LNCAP (cell line): ENCODE data around the gene NPL.

ENCODE experiments used
- TF ChIP-seq, protein P1 (sequence below): fragments of 450-650 bp; IDR thresholded peaks from 2 replicates; pipeline ENCODE4 v1.5.1; 2017; ENCODE audit warnings: mild to moderate bottlenecking

The NPL gene

DNA sequence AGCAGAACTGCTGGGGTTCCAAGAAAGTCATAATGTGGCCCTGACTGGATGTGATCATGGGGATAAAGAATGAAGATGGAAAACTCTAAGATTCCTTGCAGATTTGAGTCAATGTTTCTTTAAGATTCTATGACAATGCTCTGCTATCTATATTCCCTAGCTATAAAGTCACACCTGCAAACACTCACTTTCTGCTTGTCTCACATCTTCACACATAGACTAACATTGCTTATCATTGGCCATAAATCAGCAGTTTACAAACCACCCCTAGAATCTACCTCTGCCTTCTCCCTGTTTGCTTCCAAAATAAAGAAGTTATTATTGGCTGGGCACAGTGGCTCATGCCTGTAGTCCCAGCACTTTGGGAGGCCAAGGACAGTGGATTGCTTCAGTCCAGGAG is 33.1 kb upstream of the NPL start:
- TF ChIP-seq, protein P1, sequence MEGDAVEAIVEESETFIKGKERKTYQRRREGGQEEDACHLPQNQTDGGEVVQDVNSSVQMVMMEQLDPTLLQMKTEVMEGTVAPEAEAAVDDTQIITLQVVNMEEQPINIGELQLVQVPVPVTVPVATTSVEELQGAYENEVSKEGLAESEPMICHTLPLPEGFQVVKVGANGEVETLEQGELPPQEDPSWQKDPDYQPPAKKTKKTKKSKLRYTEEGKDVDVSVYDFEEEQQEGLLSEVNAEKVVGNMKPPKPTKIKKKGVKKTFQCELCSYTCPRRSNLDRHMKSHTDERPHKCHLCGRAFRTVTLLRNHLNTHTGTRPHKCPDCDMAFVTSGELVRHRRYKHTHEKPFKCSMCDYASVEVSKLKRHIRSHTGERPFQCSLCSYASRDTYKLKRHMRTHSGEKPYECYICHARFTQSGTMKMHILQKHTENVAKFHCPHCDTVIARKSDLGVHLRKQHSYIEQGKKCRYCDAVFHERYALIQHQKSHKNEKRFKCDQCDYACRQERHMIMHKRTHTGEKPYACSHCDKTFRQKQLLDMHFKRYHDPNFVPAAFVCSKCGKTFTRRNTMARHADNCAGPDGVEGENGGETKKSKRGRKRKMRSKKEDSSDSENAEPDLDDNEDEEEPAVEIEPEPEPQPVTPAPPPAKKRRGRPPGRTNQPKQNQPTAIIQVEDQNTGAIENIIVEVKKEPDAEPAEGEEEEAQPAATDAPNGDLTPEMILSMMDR: no peak

DNA sequence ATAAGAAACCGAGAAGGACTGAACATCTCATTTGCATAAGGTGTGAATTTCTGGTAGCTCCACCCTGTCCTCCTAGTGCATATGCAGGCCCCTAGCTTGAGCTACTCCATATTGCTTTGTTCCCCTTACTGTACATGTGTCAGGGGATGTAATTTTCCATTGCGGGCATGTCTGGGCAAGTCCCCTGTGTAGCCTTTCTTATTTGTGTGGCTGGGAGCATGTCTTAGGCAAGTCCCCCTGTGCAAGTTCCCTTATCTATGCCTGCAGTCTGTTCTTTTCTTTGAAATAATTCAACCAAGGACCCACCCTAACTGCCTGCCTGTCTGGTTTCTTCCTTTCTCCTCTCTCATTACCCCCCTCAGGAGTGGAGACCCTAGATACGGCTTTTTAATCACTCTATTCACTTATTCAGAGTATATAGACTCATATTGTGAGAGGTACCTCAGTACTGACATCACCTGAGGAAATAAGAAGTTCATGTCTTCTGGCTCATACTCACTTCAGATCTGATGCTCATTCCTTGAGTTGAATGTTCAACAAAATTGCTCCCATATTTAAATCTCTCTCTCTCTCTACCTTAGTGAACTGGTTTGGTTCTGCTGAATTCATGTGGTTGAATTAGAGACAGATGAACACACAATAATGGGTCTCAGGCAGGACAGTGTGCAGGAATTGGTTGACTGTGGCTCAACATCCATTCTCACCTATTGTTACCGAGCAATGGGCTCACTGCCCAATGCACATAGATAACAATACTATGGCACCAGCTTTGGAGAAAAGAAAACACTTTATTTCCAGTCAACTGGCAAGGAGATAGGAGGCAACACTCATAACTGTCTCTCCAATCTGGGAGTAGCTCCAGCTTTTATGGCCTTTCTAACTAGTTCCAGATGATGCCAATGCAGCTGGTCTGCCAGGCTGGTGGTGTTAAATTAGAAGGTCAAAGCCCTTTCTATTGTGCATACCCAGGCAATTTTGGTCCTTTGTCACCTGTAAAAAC is 27.9 kb upstream of the NPL start:
- TF ChIP-seq, protein P1: no peak

DNA sequence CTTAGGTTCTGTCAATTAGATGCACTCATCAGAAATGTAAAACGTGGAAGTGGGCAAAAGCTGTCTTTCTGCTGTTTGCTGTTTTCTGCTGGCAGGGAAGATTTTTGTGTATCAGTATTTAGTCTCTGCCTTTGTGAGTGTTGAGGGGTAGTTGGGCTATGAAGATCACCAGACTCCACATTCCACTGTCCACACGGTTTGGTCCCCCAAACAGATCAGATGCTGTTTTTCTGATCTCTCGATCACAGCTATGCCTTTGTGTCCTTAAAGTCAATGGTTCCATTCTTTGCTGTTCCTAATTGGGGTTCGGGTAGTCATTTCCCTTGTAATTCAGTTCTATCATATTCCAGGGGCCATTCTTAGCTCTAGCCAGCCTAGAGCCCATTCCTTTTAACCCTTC is 27.0 kb upstream of the NPL start:
- TF ChIP-seq, protein P1: no peak

DNA sequence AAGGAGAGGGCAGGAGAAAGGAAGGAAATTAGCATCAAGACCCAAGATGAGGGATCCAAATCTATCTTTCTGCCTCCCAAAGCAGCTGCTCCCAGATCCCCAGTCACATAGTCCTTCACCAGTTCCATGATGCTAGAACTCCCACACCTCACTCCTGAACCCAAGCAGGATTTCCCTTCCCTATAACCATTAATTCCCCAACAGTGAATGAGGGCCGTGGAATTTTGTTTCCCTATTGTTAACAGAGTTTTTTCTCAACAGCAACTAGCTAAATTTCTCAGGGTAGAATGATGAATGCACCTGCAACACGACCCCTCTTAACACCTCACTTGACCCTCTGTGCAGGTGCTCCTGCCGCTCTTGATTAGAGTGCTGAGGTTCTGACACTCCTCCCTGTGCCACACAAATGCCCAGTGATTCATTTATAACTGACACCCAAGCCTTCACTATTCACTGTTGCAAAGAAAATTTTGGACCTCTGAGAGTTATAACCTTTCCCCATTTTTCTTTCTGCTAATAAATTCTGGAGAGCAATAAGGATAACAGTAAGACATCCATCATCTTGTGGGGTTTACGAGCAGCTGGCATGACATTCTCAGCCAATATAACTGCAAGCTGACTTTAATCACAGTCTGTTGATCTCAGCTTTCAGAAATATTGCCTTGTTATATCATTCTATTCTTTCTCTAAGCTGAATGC is 25.4 kb upstream of the NPL start:
- TF ChIP-seq, protein P1: no peak

DNA sequence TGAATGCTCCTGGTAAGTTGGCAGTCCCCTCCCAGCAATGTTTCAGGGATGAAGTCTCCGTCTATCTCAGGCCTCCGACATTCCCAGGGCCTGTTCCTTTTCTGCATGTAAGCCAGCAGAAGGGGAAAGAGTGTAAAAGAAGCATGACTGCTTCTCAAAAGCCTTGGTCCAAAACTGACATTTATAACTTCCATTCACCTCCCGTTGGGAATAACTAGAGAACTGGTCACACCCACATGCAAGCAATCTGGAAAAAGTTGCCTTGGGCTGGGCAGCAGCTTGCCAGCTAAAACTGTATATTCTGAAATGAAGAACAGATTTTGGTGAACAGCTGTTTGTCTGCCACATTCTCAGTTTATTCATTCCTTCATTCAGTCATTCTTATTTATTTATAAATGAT is 24.2 kb upstream of the NPL start:
- TF ChIP-seq, protein P1: no peak

DNA sequence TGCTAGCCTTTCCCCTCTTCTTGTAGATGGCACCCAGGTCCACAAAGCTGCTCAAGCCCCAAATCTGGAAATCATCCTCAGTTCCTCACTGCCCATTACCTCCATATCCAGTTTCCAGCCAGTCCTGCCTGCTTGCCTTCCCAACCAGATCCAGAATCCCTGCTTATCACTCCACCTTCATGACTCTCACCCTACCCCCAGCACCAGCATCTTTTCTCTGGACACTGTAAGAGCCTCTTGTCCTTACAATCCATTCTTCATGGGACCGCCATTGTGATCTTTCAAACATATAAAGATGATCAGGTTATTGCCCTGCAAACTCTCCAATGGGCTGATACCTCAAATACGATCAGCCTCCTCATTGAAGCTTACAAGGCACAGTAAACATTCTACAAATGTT is 23.5 kb upstream of the NPL start:
- TF ChIP-seq, protein P1: no peak

DNA sequence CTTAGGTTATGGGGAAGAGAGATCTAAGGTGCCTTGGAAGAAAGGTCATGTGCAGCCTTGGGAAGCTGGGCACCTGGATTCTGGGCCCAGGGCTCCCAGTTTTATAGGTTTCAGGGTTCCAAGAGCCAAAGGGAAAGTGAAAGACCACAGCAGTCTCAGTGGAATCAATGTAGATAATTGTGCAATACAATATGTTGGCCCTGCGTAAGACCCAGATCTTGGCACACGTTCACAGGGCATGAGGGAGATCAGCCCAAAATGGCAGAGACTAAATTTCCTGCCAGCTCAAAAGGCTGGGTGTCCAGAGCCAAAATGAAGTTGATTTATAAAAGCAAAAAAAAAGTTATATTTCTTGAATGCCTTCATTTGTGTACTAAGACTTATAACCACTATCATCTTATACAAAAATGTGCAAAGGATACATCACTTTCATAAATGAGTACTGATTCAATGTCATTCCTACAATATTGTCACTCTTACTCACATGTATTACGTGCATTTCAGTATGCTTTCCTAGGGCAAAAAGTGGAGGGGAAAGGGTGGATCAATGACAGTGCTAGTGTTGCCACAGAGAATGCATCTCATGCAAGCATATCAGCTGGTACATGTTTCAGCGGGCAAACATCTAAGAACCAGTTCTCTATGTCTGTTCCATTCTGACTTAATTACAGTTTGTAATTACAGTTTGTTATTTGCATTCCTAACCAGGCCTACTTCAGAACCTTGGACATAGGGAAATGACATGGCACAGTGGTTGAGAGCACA is 22.5 kb upstream of the NPL start:
- TF ChIP-seq, protein P1: no peak
